HG02840 (cell line): ENCODE results near the gene KLHL10.

Experiments used
- ATAC-seq: cut with Tn5 transposase; IDR thresholded peaks from one replicate; pipeline ENCODE4 v1.9.1; 2021; ENCODE audit warnings: mild to moderate bottlenecking, moderate library complexity, moderate number of reproducible peaks; ENCODE audit not compliant: unreplicated experiment, low FRiP score

Gene KLHL10

GRCh38 chr17:41892021-41892376 lies 54.4 kb downstream of the KLHL10 start:
- ATAC-seq: no peak

DNA sequence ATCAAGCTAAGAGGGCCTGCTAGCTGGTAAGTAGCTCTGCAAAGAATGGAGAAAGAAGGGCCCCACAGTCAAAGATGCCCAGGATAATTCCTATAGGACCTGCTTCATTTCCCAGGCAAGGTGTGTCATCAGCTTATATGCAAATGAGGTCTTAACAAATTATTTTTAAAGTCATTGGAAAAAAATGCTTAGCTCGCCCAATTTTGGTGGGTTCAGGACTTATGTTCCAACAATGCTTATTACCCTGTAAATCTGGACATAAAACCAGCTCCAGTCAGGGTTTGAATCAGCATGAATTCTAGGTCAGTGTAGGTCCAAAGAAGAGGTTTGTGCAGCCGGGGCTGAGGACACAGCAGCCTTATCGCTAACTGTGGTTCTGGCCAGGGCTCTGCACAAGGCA lies 55.8 kb downstream of the KLHL10 start:
- ATAC-seq: no peak

- no peak for ATAC-seq
Measured at GRCh38 chr17:41894791-41895331, 57.2 kb downstream of the KLHL10 start.

- no peak for ATAC-seq
Measured at GRCh38 chr17:41895617-41896016, 58.0 kb downstream of the KLHL10 start.

DNA sequence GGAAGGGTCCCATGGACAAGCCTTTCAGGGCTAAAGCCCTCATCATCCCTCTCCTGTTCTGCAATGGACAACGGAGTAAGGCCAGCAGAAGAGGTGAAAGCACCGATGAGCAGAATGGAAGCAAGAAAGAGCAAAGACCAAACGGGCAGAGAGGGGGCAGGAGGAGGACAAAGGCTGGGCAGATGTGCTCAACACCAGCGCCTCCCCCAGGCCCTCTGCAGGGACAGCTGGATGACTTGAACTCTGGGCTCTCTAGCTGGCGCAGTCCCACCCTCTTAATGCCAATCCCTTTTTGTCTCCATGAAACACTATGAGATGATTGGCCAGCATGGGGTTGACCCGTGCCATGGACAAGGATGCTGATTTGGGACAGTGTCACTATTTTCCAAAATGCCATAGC lies 59.1 kb downstream of the KLHL10 start:
- no peak for ATAC-seq
